COLO668 (cell line): ENCODE measurements around the gene TANGO2.
"Not testable (repeated sequence)": the region's sequence is repeated elsewhere in the genome, so short reads cannot be mapped to it uniquely, and the experiment has no call there.

Source experiments
- DNase-seq: peaks from one replicate; lab custom pipeline; 2025; ENCODE audit not compliant: unreplicated experiment; lab: John Stamatoyannopoulos, UW

TANGO2 gene

GRCh38 chr22:20060700-20061480 is 40.0 kb downstream of the TANGO2 start:
- DNase-seq, result no peak

DNA sequence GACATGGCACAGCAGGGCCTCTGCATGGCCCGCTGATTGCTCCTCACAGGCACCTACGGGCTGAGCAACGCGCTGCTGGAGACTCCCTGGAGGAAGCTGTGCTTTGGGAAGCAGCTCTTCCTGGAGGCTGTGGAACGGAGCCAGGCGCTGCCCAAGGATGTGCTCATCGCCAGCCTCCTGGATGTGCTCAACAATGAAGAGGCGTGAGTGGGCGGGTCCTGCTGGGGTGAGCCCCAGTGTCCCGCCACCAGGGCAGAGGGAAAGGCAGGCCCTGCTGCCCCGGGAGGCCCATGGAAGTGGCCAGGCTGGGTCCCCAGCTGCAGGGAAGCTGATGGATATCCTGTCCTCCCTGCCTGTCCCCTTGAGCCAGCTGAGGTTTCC is 40.6 kb downstream of the TANGO2 start:
- DNase-seq, result no peak

- DNase-seq, result no peak
Measured at GRCh38 chr22:20062043-20062765, 41.3 kb downstream of the TANGO2 start.

DNA sequence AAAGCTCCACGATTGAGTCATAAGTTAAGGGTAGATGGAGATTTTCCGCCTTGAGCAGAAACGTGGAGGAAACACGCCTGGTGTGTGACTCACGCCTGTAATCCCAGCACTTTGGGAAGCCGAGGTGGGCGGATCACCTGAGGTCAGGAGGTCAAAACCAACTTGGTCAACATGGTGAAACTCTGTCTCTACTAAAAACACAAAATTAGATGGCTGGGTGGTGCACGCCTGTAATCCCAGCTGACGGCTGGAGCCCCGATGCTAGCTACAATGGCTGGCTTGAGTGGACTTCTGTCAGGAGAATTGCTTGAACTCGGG is 41.8 kb downstream of the TANGO2 start:
- no peak for DNase-seq

DNA sequence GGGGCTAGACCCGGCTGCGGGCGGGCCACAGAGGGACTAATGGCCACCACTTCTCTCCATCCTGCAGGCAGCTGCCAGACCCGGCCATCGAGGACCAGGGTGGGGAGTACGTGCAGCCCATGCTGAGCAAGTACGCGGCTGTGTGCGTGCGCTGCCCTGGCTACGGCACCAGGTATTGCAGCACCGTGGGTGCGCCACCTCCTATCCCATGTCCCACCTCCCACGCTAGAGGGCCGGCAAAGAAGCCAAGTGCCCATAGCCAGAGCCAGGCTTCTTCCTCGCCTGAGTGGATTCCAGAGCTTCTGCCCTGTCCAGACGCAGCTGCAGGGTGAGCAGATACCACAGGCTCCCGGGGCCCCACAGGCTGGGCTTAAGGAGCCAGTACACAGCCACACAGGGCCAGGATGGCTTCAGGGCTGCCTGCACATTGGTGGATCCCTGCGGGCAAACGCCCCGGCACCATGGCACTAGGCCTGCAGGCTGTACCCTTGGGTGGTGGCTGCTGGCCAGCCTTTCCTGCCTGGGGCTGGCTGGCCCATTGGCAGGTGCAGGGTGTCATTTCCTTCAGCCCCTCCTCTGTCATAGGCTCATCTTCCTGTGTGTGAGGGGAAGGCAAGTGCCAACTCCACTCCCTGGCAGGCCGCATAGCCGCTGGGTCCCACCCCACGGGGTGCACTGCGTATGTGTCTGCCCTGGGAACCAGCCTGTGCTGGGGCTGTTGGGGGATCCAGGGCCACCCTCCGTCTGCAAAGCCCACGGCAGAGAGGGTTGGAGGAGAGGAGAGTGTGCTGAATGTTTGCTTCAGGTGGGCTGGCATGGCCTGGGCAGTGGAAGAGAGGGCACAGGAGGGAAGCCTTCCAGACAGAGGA is 42.6 kb downstream of the TANGO2 start:
- no peak for DNase-seq

- DNase-seq, result no peak
Measured at GRCh38 chr22:20064140-20064480, 43.2 kb downstream of the TANGO2 start.

- no peak for DNase-seq
Measured at GRCh38 chr22:20064545-20065262, 43.8 kb downstream of the TANGO2 start.

DNA sequence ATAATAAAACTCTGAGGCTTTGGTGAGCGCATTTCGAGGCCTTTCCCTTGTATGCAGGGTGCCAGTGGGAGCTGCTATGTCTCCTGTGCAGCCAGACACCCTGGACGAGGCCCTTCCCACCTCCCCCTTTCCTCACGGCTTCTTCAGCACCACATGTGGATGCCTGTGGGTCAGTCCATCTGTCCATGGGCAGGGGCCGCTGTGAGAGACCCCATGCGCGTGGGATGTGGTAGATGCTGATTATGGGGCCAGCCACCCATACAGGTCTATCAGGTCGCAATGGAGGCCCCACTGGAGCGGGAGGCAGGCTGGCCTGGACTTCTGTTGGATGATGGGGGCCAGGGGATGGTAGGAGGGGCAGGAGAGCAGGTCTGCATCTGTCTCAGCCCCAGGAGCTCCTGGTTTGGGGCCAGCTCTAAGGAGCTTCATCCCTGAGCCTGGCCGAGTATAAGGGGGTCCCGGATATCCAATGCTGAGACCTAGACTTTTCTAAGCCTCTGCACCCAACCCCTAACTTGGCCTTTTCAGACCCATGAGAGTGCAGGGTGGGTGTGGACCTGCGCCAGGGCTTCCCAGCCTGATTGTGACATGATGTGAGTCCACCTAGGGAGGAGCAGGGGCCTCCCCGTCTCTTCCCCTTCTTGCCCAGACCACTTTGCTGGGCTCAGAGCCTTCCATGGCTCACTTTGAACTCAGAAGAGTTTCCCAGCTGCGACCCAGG is 45.1 kb downstream of the TANGO2 start:
- no peak for DNase-seq

DNA sequence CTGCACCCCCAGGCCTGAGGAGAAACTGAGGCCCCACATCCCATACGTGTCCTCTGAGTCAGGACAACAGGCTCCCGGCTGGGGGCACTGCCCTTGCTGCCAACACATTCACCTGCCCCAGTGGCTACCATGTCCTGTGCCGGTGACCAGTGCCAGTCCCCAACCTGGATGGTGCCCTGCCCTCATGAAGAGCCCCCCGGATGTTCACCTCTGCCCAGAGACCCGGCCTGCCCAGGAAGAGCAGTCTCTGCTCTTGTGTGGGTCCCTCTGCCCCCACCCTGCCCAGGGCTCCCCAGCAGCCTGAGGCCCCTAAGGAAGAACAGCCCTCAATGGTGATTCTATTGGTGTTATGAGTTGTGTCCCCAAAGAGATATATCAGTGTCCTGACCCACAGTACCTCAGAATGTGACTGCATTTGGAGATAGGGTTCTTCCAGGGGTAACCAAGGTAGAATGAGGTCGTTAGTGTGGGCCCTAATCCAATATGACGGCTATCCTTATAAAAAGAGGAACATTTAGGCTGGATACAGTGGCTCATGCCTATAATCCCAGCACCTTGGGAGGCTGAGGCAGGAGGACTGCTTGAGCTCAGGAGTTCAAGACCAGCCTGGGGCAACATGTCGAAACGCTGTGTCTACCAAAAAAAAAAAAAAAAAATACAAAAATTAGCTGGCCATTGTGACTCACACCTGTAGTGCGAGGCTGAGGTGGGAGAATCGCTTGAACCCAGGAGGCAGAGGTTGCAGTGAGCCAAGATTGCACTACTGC is 45.9 kb downstream of the TANGO2 start:
- no peak for DNase-seq

GRCh38 chr22:20067384-20067682 is 46.4 kb downstream of the TANGO2 start:
- not testable (repeated sequence) for DNase-seq

DNA sequence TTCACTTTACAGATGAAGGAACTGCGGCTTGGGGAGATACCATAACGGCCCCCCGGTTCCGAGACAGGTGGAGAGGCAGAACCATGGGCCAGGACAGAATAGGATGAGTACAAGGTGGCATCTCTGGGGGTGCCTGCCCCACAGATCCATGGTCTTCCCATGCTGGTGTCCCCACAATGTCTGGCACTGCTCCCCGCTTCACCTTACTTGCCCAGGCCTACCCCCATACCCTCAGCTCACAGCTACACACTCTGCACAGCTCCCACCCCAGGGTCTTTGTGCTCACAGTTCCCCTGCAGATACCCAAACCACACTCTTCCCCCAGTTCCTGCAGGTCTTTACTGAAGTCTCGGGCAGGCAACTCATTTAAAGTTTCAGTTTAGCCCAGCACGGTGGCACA is 47.7 kb downstream of the TANGO2 start:
- DNase-seq, result no peak

- DNase-seq, result no peak
Measured at GRCh38 chr22:20069331-20070042, 48.6 kb downstream of the TANGO2 start.

DNA sequence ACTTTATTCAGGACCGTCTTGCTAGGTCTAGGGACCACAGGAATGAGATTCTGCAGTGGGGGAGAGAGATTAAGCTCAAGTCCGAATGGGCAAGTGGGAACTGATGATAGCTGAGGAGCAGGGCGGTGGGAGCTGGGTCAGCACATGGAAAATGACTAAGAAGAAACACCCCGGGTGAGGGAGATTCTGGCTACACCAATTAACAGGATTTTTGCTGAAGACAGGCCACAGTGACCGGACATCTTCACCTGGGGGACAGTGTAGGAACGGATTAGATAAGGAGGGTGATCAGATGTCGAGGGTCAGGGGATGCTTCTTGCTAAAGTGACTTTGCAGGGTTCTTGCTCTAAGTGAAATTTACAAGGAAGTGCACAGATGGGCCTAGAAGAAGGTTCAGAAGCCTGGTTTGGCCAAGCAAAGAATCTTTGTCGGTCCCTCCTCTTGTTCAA is 50.6 kb downstream of the TANGO2 start:
- no peak for DNase-seq

DNA sequence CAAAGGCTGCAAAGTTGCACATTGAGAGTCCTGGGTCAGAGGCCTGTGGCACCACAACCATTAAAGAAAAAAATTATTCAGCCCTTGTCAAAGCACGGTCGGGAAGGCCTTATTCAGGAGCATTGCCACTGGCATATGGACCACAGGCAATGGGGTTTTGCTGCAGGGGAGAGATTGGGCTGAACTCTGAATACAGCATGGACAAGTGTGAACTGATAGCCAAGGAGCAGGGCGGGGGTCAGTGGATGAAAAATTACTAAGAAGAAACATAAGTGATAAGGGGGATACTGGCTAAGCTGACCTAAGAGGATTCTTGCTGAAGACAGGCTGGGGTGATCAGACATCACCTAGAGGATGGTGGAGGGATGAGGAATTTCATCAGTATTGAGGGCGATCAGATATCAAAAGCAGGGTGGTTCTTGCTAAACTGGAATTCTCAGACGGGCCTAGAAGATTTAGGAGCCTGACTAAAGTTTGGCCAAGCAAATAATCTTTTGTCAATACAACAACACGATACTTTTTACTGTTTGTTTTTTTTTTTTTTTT is 55.8 kb downstream of the TANGO2 start:
- no peak for DNase-seq

GRCh38 chr22:20079745-20080444 is 59.0 kb downstream of the TANGO2 start, which contains the start of gene DGCR8:
TSS of gene DGCR8 (plus strand) at chr22:20080241. CDS start at chr22:20085964, 5,723 bp downstream.
- DNase-seq, result peak; percentile 99

- peak; percentile 86 for DNase-seq
Measured at GRCh38 chr22:20080445-20080775, 59.5 kb downstream of the TANGO2 start.

- DNase-seq, result peak; percentile 76
Measured at GRCh38 chr22:20080776-20081654, 60.1 kb downstream of the TANGO2 start.
